Placental epithelial cell (primary cell): ENCODE results near the gene CCSAP. TPM values are rescaled to one million over a fixed set of nuclear protein-coding genes. Genes with fewer than 3 reads are reported as not detected.

ENCODE experiments used
- small RNA-seq: library from RNA; depleted of rRNA; stranded (forward); fragments of <200 nt; gene quantifications from one replicate; pipeline ENCODE3, GENCODE V24; 2012
- total RNA-seq: library from RNA; depleted of rRNA; stranded (reverse); fragments of >200 nt; gene quantifications from 2 replicates; pipeline ENCODE4 v1.2.3, GENCODE V29; 2012

CCSAP gene
- total RNA-seq, result 6.3 and 10.0 TPM in 2 replicates

GRCh38 chr1:229342656-229343569 is at the start of gene CCSAP:
Gene CCSAP, minus strand, starts transcription at chr1:229343047. Its CDS starts 582 bp downstream, at chr1:229342465.

Small RNA genes within 50 kb of the gene (small RNA-seq; reads per million reads assigned to genes)
- 0.20 reads per million for gene RNU6-180P

Other genes starting within 250 kb of the CCSAP start
- gene RAB4A, start 71.9 kb downstream of the CCSAP start, total RNA-seq, result 23.6 and 32.0 TPM in 2 replicates
- gene ACTA1, start 91.0 kb upstream of the CCSAP start, total RNA-seq, result not detected in 2 replicates
- gene NUP133, start 165.3 kb upstream of the CCSAP start, total RNA-seq, result 31.4 and 50.1 TPM in 2 replicates
- gene ABCB10, start 215.7 kb upstream of the CCSAP start, total RNA-seq, result 13.3 and 20.1 TPM in 2 replicates